CD4-positive, alpha-beta T cell (primary cell): ENCODE results near the gene ALDOA. TPM values are rescaled to one million over a fixed set of nuclear protein-coding genes. Genes with fewer than 3 reads are reported as not detected.

Experiments used
- ATAC-seq: fragments of 200-7000 bp; cut with Tn5 transposase; one replicate; pipeline ENCODE4 v1.10.0; 2022; ENCODE audit warnings: mild to moderate bottlenecking; ENCODE audit not compliant: poor library complexity
- CTCF ChIA-PET: fragments of 350-600 bp; sonication (Branson Sonifier 250); formaldehyde crosslinking; loops from one replicate; lab custom pipeline; 2021; ENCODE audit warnings: antibody characterized with exemption, inconsistent platforms; lab: Charles Lee
- POLR2A ChIA-PET: fragments of 350-600 bp; sonication (Branson Sonifier 250); formaldehyde crosslinking; loops from one replicate; lab custom pipeline; 2021; ENCODE audit warnings: antibody characterized with exemption, inconsistent platforms; lab: Charles Lee
- DNase-seq, 14 experiments: peaks; one replicate each; pipeline ENCODE4 v3.0.0-alpha.2; 2013 to 2020; ENCODE audit warnings: mixed read lengths in 2 of 14
- H3K27ac ChIP-seq, 2 donors: one replicate each; pipeline versions ENCODE4 v1.5.1 to v1.7.0; 2013; ENCODE audit warnings: low read length in 2 of 2, low read depth in 1 of 2, mild to moderate bottlenecking in 1 of 2
- H3K27me3 ChIP-seq, 2 experiments: 1 replicate in 1 of 2; 2 replicates in 1 of 2; pipeline versions ENCODE4 v1.6.1 to v1.7.0; 2013; ENCODE audit warnings: low read length in 2 of 2, control low read depth in 1 of 2, mild to moderate bottlenecking in 1 of 2, moderate library complexity in 1 of 2; ENCODE audit not compliant: insufficient read depth in 2 of 2, control insufficient read depth in 1 of 2
- H3K36me3 ChIP-seq: one replicate; pipeline ENCODE4 v1.6.1; 2013; ENCODE audit warnings: low read length, control low read depth; ENCODE audit not compliant: insufficient read depth
- H3K4me1 ChIP-seq: one replicate; pipeline ENCODE4 v1.6.1; 2013; ENCODE audit warnings: low read length, control low read depth; ENCODE audit not compliant: insufficient read depth
- H3K4me3 ChIP-seq: one replicate; pipeline ENCODE4 v1.5.1; 2013; ENCODE audit warnings: mild to moderate bottlenecking, low read length, moderate library complexity
- H3K9me3 ChIP-seq, 2 experiments: 1 replicate in 1 of 2; 2 replicates in 1 of 2; pipeline versions ENCODE4 v1.6.1 to v1.7.0; 2013; ENCODE audit warnings: low read length in 2 of 2, mild to moderate bottlenecking in 2 of 2, control low read depth in 1 of 2, moderate library complexity in 1 of 2; ENCODE audit not compliant: control insufficient read depth in 1 of 2, insufficient read depth in 1 of 2
- H3K27ac Mint-ChIP-seq: one replicate; pipeline ENCODE4 v1.8.0; 2020; ENCODE audit warnings: mixed read lengths
- H3K27me3 Mint-ChIP-seq: one replicate; pipeline ENCODE4 v1.8.0; 2021; ENCODE audit warnings: mixed read lengths
- H3K36me3 Mint-ChIP-seq: one replicate; pipeline ENCODE4 v1.8.0; 2021; ENCODE audit warnings: low read depth, mixed read lengths
- H3K4me1 Mint-ChIP-seq: one replicate; pipeline ENCODE4 v1.8.0; 2021; ENCODE audit warnings: low read depth, mixed read lengths
- H3K4me3 Mint-ChIP-seq: one replicate; pipeline ENCODE4 v1.8.0; 2020; ENCODE audit warnings: mild to moderate bottlenecking, mixed read lengths
- H3K9me3 Mint-ChIP-seq: one replicate; pipeline ENCODE4 v1.8.0; 2020; ENCODE audit warnings: mixed read lengths
- CTCF ChIP-seq: fragments of 200-600 bp; IDR thresholded peaks from one replicate; pipeline ENCODE4 v1.8.0; 2022; ENCODE audit warnings: antibody characterized with exemption, mild to moderate bottlenecking
- intact Hi-C, 2 experiments: fragments of 100-400 bp; cut with DNase I in 1 of 2; cut with micrococcal nuclease in 1 of 2; formaldehyde crosslinking; loops; one replicate each; pipeline versions ENCODE4 v1.15.1 to v1.9.0; 2023 to 2025; cut with DNase I, micrococcal nuclease
- total RNA-seq, 174 experiments: library from RNA in 2 of 174; stranded (reverse) in 2 of 174; gene quantifications; one replicate each; pipeline ENCODE4 v1.2.3 and lab custom pipeline; 2021 to 2026

Gene ALDOA
- total RNA-seq, 2 experiments from 2014 or later, result 390 to 396 TPM

GRCh38 chr16:30024451-30024850 lies 41.1 kb upstream of the ALDOA start:
- H3K36me3 Mint-ChIP-seq, result no peaks in the 10 kb centered on the region
- no peak overlapping the region for H3K4me3 Mint-ChIP-seq
- peaks cover 11 to 21% of the 10 kb centered on the region in 2 experiments for H3K27me3 ChIP-seq
- H3K9me3 Mint-ChIP-seq, result no peaks in the 10 kb centered on the region
- CTCF ChIA-PET, result no interaction called here
- intact Hi-C loops, result loop anchor here in 1 of 2 experiments (5.0 kb wide), 2 partner anchors 177 to 377 kb away; no protein-coding TSS in a partner anchor
- peaks cover 12% of the 10 kb centered on the region for H3K4me1 Mint-ChIP-seq
- peaks cover 25% of the 10 kb centered on the region for H3K27me3 Mint-ChIP-seq
- no peak overlapping the region for H3K27ac ChIP-seq
- no peak for TF ChIP-seq CTCF
- POLR2A ChIA-PET, result no interaction called here
- H3K27ac Mint-ChIP-seq, result no peak overlapping the region
- peaks cover 13% of the 10 kb centered on the region for H3K4me1 ChIP-seq
- ATAC-seq (no peak), DNase-seq (no peak)
- no peak overlapping the region for H3K4me3 ChIP-seq
- H3K36me3 ChIP-seq, result no peaks in the 10 kb centered on the region
- H3K9me3 ChIP-seq, result peaks cover 0 to 4% of the 10 kb centered on the region in 2 experiments

GRCh38 chr16:30025156-30025555 lies 40.4 kb upstream of the ALDOA start:
- Histone ChIP-seq H3K27me3 (peaks cover 18 to 28% of the 10 kb centered on the region in 2 experiments), H3K4me3 (no peak overlapping the region), H3K27ac (no peak overlapping the region), H3K9me3 (peaks cover 0 to 7% of the 10 kb centered on the region in 2 experiments), H3K36me3 (no peaks in the 10 kb centered on the region), H3K4me1 (peaks cover 13% of the 10 kb centered on the region)
- H3K36me3 Mint-ChIP-seq, result no peaks in the 10 kb centered on the region
- H3K9me3 Mint-ChIP-seq, result no peaks in the 10 kb centered on the region
- H3K4me3 Mint-ChIP-seq, result no peak overlapping the region
- no peak for TF ChIP-seq CTCF
- H3K4me1 Mint-ChIP-seq, result peaks cover 18% of the 10 kb centered on the region
- ATAC-seq (no peak), DNase-seq (peak in 1 of 14 experiments; percentile 26)
- no peak overlapping the region for H3K27ac Mint-ChIP-seq
- ChIA-PET POLR2A (no interaction called here), CTCF (no interaction called here)
- peaks cover 32% of the 10 kb centered on the region for H3K27me3 Mint-ChIP-seq
- intact Hi-C loops, result no loop called here

GRCh38 chr16:30025574-30025973 lies 40.0 kb upstream of the ALDOA start:
- ATAC-seq (no peak), DNase-seq (peak in 1 of 14 experiments; percentile 14)
- ChIA-PET CTCF (no interaction called here), POLR2A (no interaction called here)
- Histone ChIP-seq H3K4me1 (peaks cover 16% of the 10 kb centered on the region), H3K27me3 (peaks cover 22 to 32% of the 10 kb centered on the region in 2 experiments), H3K36me3 (no peaks in the 10 kb centered on the region), H3K9me3 (peaks cover 0 to 10% of the 10 kb centered on the region in 2 experiments), H3K27ac (no peak overlapping the region), H3K4me3 (no peak overlapping the region)
- H3K4me1 Mint-ChIP-seq, result peaks cover 20% of the 10 kb centered on the region
- H3K4me3 Mint-ChIP-seq, result no peak overlapping the region
- no peaks in the 10 kb centered on the region for H3K36me3 Mint-ChIP-seq
- H3K9me3 Mint-ChIP-seq, result no peaks in the 10 kb centered on the region
- no peak for TF ChIP-seq CTCF
- peaks cover 35% of the 10 kb centered on the region for H3K27me3 Mint-ChIP-seq
- H3K27ac Mint-ChIP-seq, result no peak overlapping the region
- intact Hi-C loops, result no loop called here
